Neural crest cell (in vitro differentiated cells): ENCODE data around the gene MUC21. TPM values are rescaled to one million over a fixed set of nuclear protein-coding genes. Genes with fewer than 3 reads are reported as not detected.
A peak's percentile ranks its signal among the peaks of the same experiment; 100 is the strongest.

Experiments
- DNase-seq: peaks from one replicate; pipeline ENCODE4 v3.0.0; 2021; ENCODE audit warnings: low read depth, mixed read lengths, low spot score
- H3K27ac Mint-ChIP-seq: one replicate; pipeline ENCODE4 v1.8.0; 2021; ENCODE audit warnings: mild to moderate bottlenecking, mixed read lengths; ENCODE audit not compliant: unreplicated experiment
- H3K27me3 Mint-ChIP-seq: 2 replicates; pipeline ENCODE4 v1.8.0; 2021; ENCODE audit warnings: low read depth, mild to moderate bottlenecking, mixed read lengths
- H3K36me3 Mint-ChIP-seq: 2 replicates; pipeline ENCODE4 v1.8.0; 2021; ENCODE audit warnings: low read depth, mild to moderate bottlenecking, mixed read lengths
- H3K4me1 Mint-ChIP-seq: 2 replicates; pipeline ENCODE4 v1.8.0; 2021; ENCODE audit warnings: mixed read lengths
- H3K4me3 Mint-ChIP-seq: one replicate; pipeline ENCODE4 v1.8.0; 2021; ENCODE audit warnings: mild to moderate bottlenecking, mixed read lengths
- H3K9me3 Mint-ChIP-seq: 2 replicates; pipeline ENCODE4 v1.8.0; 2021; ENCODE audit warnings: mixed read lengths
- long read RNA-seq: library from polyadenylated mRNA; unstranded; transcript quantifications from one replicate; pipeline ENCODE4 v2.0.0, GENCODE V29; 2020
- total RNA-seq: library from RNA; stranded (reverse); gene quantifications from 2 replicates; pipeline ENCODE4 v1.2.1, GENCODE V29; 2021
- TF ChIP-seq, protein P1 (sequence below): fragments of 200-600 bp; sonication (generic); conservative IDR thresholded peaks from 2 replicates; pipeline ENCODE4 v1.5.0; 2021; ENCODE audit warnings: antibody characterized with exemption, mild to moderate bottlenecking

MUC21 gene
- not detected in 2 replicates for total RNA-seq
- long read RNA-seq: 0 reads

DNA sequence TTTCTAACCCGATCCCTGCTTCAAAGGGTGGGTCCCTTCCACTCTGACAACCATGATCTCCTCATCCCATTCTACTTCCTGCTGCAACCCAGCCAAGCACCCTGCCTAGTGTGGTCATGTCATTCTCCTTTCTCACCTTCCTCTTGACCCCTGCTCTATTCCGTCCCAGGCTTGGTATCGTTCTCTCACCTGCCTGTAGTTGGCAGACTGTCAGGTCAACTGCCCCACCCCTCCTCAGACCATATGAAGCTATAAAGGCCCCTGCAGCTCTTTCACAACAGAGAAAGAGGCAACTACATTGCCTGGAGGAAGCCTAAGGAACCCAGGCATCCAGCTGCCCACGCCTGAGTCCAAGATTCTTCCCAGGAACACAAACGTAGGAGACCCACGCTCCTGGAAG is at the start of gene MUC21:
Gene MUC21, plus strand, starts transcription at position 280 of the 400 bp plus-strand sequence. CDS start 241 bp downstream, outside the sequence.
- Mint-ChIP-seq H3K27me3 (peaks cover 4% of the 10 kb centered on the region), H3K4me1 (peaks cover 8% of the 10 kb centered on the region), H3K9me3 (no peaks in the 10 kb centered on the region), H3K4me3 (no peak within 1 kb of the TSS), H3K27ac (peak within 1 kb of the TSS; percentile 32), H3K36me3 (no peaks in the 10 kb centered on the region)
- TF ChIP-seq, protein P1, sequence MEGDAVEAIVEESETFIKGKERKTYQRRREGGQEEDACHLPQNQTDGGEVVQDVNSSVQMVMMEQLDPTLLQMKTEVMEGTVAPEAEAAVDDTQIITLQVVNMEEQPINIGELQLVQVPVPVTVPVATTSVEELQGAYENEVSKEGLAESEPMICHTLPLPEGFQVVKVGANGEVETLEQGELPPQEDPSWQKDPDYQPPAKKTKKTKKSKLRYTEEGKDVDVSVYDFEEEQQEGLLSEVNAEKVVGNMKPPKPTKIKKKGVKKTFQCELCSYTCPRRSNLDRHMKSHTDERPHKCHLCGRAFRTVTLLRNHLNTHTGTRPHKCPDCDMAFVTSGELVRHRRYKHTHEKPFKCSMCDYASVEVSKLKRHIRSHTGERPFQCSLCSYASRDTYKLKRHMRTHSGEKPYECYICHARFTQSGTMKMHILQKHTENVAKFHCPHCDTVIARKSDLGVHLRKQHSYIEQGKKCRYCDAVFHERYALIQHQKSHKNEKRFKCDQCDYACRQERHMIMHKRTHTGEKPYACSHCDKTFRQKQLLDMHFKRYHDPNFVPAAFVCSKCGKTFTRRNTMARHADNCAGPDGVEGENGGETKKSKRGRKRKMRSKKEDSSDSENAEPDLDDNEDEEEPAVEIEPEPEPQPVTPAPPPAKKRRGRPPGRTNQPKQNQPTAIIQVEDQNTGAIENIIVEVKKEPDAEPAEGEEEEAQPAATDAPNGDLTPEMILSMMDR: no peak
- no peak for DNase-seq

DNA sequence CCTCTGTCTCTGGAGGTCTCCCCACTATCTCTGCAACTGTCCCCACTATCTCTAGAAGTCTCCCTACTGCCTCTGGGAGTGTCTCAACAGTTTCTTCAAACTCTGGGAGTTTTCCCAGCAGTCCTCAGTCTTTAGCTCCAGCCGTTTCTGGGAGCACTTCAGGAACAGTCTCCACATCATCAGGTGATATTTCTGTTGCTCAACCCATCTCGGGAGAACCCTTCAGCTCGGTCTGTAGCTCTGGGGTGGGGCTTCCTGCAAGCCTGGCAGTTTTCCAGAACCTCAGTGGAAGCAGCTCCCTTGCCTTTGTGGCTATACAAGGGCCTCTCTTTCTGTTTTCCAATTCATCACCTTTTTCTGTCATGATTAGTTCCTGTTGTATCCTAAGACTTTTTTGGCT is 48.5 kb upstream of the MUC21 start:
- DNase-seq: no peak
- Mint-ChIP-seq H3K27ac (peak overlapping the region; percentile 46), H3K27me3 (no peaks in the 10 kb centered on the region), H3K9me3 (no peaks in the 10 kb centered on the region), H3K4me3 (no peak overlapping the region), H3K36me3 (peaks cover 2% of the 10 kb centered on the region), H3K4me1 (no peaks in the 10 kb centered on the region)
- TF ChIP-seq, protein P1: no peak

GRCh38 chr6:30937265-30937664 is 46.3 kb upstream of the MUC21 start:
- no peaks in the 10 kb centered on the region for H3K9me3 Mint-ChIP-seq
- H3K36me3 Mint-ChIP-seq: no peaks in the 10 kb centered on the region
- no peak overlapping the region for H3K4me3 Mint-ChIP-seq
- DNase-seq: no peak
- H3K27ac Mint-ChIP-seq: no peak overlapping the region
- TF ChIP-seq, protein P1: no peak
- no peaks in the 10 kb centered on the region for H3K27me3 Mint-ChIP-seq
- H3K4me1 Mint-ChIP-seq: peaks cover 6% of the 10 kb centered on the region

DNA sequence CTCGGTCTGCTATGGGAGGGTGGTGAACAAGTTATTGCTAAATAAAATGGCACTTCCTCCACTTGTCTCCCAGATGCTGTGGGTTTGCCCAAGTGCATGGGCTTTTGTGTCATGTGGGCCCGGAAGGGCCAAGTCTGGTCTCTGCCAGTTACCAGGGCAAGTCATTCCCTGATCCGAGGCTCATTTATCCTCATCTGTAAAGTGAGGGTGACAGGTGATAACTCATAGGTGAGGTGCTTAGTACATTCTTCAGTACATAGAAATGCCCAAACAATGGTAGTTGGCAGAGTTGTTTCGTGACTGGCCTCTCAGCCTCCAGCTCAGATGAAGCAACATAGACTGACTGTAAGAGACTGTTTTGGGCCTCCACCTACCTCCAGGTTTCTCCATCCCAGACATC is 44.8 kb upstream of the MUC21 start:
- Mint-ChIP-seq H3K36me3 (no peaks in the 10 kb centered on the region), H3K9me3 (no peaks in the 10 kb centered on the region), H3K27me3 (no peaks in the 10 kb centered on the region), H3K4me1 (peaks cover 13% of the 10 kb centered on the region), H3K27ac (no peak overlapping the region), H3K4me3 (no peak overlapping the region)
- TF ChIP-seq, protein P1: no peak
- DNase-seq: no peak

DNA sequence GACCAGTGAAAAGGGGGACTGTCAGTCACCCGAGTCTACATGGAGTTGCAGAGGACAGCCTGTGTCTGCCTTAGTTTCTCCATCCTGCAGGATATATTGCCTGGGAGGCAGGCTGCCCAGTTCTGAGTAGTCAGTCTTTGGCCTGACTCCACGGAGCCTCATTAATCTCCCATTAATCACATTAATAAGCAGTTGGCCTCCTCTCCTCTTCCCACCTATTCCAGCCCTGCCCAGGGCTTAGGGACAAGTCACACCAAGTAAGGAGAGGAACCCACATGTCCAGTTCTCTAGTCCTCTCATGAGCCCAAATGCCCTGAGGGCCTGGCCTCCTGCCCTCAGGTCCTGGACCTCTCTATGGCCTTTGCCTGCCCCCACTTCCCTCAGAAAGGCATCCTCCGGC is 44.0 kb upstream of the MUC21 start:
- DNase-seq: no peak
- TF ChIP-seq, protein P1: no peak
- H3K4me3 Mint-ChIP-seq: no peak overlapping the region
- no peaks in the 10 kb centered on the region for H3K27me3 Mint-ChIP-seq
- H3K9me3 Mint-ChIP-seq: no peaks in the 10 kb centered on the region
- no peaks in the 10 kb centered on the region for H3K36me3 Mint-ChIP-seq
- peaks cover 13% of the 10 kb centered on the region for H3K4me1 Mint-ChIP-seq
- H3K27ac Mint-ChIP-seq: no peak overlapping the region
